ENCODE data around the gene KCNV2.

KCNV2 gene

DNA sequence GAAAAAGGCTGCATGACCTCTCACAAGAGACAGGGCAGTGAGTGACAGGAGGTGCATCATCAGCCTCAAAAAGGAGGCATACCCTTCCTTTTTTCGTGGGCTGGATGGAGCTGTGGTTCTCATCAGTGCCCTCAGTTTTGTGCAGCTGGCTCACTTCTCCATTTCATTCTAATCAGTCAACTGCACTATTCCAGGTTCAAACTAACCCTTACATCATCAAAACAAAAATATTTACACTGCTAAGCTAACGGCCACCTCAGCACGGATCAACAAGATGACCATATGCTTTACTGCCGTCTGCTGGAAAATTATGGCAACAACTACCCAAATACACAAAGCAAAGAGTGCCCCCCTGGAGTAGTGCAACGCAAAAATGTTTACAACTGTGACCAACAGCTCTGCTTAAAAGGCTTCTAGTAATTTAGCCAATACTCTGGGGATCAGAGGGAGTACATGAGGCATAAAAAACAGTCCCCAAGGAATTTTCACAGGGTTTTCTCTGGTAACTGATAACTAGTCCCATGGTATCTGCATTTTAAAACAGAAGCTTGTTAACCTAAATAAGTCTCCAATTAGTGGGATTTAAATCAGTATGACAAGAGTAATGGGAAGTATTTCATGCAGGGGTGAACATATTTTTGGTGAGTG is 10.8 kb downstream of the KCNV2 start:
- TF ChIP-seq ZNF274 (IDR thresholded peaks at IDR 0.05; ENCODE audit: low read depth, low read length): no peak
- no peak overlapping the region for H3K4me3 ChIP-seq (ENCODE audit: low read length)

DNA sequence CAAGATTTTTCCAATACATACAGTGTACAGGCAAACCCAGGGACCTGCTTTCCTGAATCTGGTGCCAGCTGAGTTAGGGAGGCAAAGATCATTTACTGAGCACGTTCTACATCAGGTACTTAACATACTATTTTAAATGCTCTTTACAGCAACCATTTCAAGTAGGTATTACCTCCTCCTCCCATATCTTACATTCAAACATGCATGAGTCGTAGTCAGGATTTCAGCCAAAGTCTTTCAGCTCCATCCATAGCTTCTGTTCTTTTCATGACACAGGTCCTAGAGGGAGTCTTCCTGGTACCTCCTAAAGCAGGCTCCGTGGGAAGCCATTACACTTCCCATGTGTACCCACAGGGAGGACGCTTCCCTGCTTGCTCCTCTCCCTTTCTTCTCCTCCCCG is 11.7 kb downstream of the KCNV2 start:
- H3K4me3 ChIP-seq (ENCODE audit: low read length): no peak overlapping the region
- TF ChIP-seq ZNF274 (IDR thresholded peaks at IDR 0.05; ENCODE audit: low read depth, low read length): no peak

GRCh38 chr9:2729721-2730120 is 12.4 kb downstream of the KCNV2 start:
- H3K4me3 ChIP-seq (ENCODE audit: low read length): no peak overlapping the region
- TF ChIP-seq ZNF274 (IDR thresholded peaks at IDR 0.05; ENCODE audit: low read depth, low read length): no peak

GRCh38 chr9:2730971-2731370 is 13.7 kb downstream of the KCNV2 start:
- no peak overlapping the region for H3K4me3 ChIP-seq (ENCODE audit: low read length)
- TF ChIP-seq ZNF274 (IDR thresholded peaks at IDR 0.05; ENCODE audit: low read depth, low read length): no peak

DNA sequence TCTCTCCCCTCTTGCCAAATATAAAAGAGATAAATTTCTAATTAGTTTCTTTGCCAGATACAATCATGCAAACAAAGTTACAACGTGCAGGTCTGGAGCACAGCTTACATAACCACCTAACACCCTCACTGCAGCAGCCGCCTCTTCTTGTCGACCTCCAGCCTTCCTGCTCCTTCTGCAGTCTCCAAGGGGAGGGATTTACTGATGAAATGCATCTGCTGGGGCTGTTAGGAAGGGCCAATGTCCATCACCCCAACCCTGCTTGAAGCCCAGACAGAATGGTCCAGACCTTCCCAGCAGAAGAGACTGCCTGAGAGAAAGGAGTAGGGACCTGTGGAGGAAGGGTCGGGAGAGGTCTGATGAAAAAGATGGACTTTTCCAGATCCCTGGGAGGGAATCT is 15.2 kb downstream of the KCNV2 start:
- no peak overlapping the region for H3K4me3 ChIP-seq (ENCODE audit: low read length)
- TF ChIP-seq ZNF274 (IDR thresholded peaks at IDR 0.05; ENCODE audit: low read depth, low read length): no peak

- no peak overlapping the region for H3K4me3 ChIP-seq (ENCODE audit: low read length)
- no peak for TF ChIP-seq ZNF274 (IDR thresholded peaks at IDR 0.05; ENCODE audit: low read depth, low read length)
Observed at GRCh38 chr9:2740616-2741015, 23.3 kb downstream of the KCNV2 start.

GRCh38 chr9:2741441-2742158 is 24.3 kb downstream of the KCNV2 start:
- H3K4me3 ChIP-seq (ENCODE audit: low read length): no peak overlapping the region
- no peak for TF ChIP-seq ZNF274 (IDR thresholded peaks at IDR 0.05; ENCODE audit: low read depth, low read length)

DNA sequence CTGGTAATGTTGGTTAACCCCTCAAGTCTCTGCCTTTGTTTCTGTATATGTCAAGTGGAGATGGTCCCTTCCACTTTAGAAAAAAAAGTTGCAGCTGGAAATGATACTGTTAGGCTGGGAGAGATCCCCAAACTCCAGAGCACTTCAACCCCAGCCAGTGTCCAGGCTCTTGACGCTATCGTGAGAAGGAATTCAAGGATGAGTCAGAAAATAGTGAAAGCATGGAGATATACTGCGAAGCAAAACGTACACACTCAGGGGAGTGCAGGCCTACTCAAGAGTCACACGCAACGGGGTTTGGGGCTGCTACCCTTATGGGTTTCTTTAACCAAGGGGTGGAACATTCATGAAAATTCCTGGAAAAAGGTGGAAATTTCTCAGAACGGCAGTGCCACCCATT is 24.9 kb downstream of the KCNV2 start:
- H3K4me3 ChIP-seq (ENCODE audit: low read length): no peak overlapping the region
- TF ChIP-seq ZNF274 (IDR thresholded peaks at IDR 0.05; ENCODE audit: low read depth, low read length): no peak

- no peak for TF ChIP-seq ZNF274 (IDR thresholded peaks at IDR 0.05; ENCODE audit: low read depth, low read length)
- no peak overlapping the region for H3K4me3 ChIP-seq (ENCODE audit: low read length)
Observed at GRCh38 chr9:2743937-2744529, 26.7 kb downstream of the KCNV2 start.

- no peak for TF ChIP-seq ZNF274 (IDR thresholded peaks at IDR 0.05; ENCODE audit: low read depth, low read length)
- H3K4me3 ChIP-seq (ENCODE audit: low read length): no peak overlapping the region
Observed at GRCh38 chr9:2745560-2746380, 28.5 kb downstream of the KCNV2 start.

DNA sequence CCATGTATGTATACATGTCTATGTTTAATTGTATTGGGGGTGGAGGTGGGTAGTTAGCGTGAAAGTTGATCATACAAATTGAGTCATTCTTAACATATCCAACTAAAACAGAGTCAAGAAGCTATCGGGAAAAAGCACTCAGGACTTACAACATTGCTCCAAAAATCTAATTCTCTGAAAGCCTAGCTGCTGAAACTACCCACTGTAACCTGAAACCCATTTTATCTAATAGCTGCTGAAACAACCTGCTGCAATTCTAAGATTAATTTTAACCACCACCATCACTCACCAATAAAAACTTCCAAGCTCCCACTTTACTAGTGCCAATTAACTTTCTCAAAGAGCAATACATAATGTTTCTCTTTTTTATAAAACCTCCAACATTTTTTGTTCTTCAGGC is 32.2 kb downstream of the KCNV2 start:
- no peak for TF ChIP-seq ZNF274 (IDR thresholded peaks at IDR 0.05; ENCODE audit: low read depth, low read length)
- no peak overlapping the region for H3K4me3 ChIP-seq (ENCODE audit: low read length)

DNA sequence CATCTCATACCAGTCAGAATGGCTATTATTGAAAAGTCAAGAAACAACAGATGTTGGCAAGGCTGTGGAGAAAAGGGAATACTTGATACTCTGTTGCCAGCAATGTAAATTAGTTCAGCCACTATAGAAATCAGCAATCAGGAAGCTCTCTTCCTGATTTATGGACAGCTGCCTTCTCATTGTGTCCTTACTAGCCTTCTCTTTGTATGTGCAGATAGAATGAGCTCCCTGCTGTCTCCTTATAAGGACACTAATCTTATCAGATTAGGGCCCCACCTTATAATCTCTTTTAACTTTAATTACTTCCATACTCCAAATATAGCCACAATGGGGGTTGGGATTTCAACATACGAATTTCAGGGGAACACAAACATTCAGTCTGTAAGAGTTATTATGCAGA is 38.0 kb downstream of the KCNV2 start:
- no peak for TF ChIP-seq ZNF274 (IDR thresholded peaks at IDR 0.05; ENCODE audit: low read depth, low read length)
- H3K4me3 ChIP-seq (ENCODE audit: low read length): no peak overlapping the region

DNA sequence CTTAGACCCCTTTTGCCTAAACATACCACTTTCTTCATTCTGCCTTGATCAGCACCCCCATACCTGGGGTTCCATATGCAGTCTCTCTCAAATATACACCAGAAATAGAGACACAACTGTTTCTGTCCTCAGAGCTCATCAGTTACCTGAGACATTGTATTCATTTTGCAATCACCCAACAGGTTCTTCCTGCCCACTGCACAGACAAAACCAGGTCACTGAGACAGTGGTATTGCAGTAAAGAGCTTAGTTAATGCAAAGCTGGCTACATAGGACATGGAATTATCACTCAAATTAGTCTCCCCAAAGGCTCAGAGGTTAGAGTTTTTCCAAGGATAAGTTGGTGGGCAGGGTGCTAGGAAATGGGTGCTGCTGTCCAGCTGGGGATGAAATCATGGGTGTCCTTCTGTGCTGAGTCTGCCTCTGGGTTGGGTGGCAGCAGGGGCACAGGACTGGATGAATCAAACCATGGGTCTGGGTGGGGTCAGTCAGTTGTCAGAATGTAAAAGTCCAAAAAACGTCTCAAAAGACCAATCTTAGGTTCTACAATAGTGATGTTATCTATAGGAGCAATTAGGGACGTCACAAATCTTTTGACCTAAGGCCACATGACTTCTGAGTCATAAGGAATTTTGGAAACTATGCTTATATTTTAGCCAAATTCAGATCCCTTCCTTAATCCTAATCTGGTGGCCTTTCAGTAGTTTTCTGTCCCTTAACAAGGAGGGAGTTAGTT is 41.0 kb downstream of the KCNV2 start:
- no peak for TF ChIP-seq ZNF274 (IDR thresholded peaks at IDR 0.05; ENCODE audit: low read depth, low read length)
- no peak overlapping the region for H3K4me3 ChIP-seq (ENCODE audit: low read length)

Data from GM08714 (cell line).